ENCODE results near the gene SLAMF1. TPM values are rescaled to one million over a fixed set of nuclear protein-coding genes. Genes with fewer than 3 reads are reported as not detected.

Gene SLAMF1
- total and polyA plus RNA-seq, 4 donors = 0.09 to 1.1 (median 0.17) TPM

GRCh38 chr1:160639652-160640051 is 7.2 kb downstream of the SLAMF1 start:
- Histone ChIP-seq H3K27ac (ENCODE audit: low read depth in 1 of 2, low read length in 2 of 2) (peak overlapping the region in 1 of 2 donors; percentile 38), H3K27me3 (ENCODE audit: control insufficient read depth in 4 of 4, insufficient read depth in 4 of 4, low read length in 3 of 4) (no peaks in the 10 kb centered on the region), H3K4me1 (ENCODE audit: control insufficient read depth in 4 of 4, insufficient read depth in 4 of 4, low read length in 3 of 4) (peaks cover 7 to 20% (median 20%) of the 10 kb centered on the region in 4 donors), H3K36me3 (ENCODE audit: control insufficient read depth in 4 of 4, insufficient read depth in 3 of 4, low read depth in 1 of 4, low read length in 3 of 4) (no peaks in the 10 kb centered on the region), H3K9me3 (ENCODE audit: control insufficient read depth in 4 of 4, low read length in 3 of 4) (no peaks in the 10 kb centered on the region), H3K4me3 (ENCODE audit: low read depth in 1 of 3, low read length in 3 of 3) (no peak overlapping the region), H3K9ac (ENCODE audit: low read depth in 1 of 2, low read length in 2 of 2) (peak overlapping the region in 1 of 2 donors; percentile 12)
- WGBS = 5% methylated on average over 3 of the region's 3 CpGs
- TF ChIP-seq GABPA (IDR thresholded peaks at IDR 0.05 in 1 of 2, conservative IDR thresholded peaks at IDR 0.05 in 1 of 2) = no peak
- TF ChIP-seq HNF4G (IDR thresholded peaks at IDR 0.05) = no peak
- no peak for TF ChIP-seq EGR1 (IDR thresholded peaks at IDR 0.05; ENCODE audit: low read depth in 2 of 2)
- TF ChIP-seq FOXA2 (IDR thresholded peaks at IDR 0.05) = no peak
- no peak for DNase-seq (ENCODE audit: low spot score)

DNA sequence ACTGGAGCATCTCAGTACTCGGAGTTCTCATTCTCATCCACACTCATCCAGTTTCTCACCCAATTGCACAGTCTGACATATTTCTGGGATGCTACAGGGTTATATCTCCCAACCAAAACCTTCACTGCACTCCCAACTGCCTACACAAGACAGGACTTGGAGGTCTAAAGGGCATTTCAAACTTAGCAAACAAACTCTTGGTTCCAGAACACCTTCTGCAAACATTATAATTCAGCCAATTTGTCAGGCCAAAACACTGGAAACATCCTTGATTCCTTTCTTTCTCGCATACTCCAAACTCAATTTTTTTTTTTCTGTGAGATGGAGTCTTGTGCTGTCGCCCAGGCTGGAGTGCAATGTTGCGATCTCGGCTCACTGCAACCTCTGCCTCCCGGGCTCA is 7.9 kb downstream of the SLAMF1 start:
- no peaks in the 10 kb centered on the region for H3K36me3 ChIP-seq (ENCODE audit: control insufficient read depth in 4 of 4, insufficient read depth in 3 of 4, low read depth in 1 of 4, low read length in 3 of 4)
- DNase-seq (ENCODE audit: low spot score) = no peak
- no peaks in the 10 kb centered on the region for H3K27me3 ChIP-seq (ENCODE audit: control insufficient read depth in 4 of 4, insufficient read depth in 4 of 4, low read length in 3 of 4)
- H3K4me3 ChIP-seq (ENCODE audit: low read depth in 1 of 3, low read length in 3 of 3) = no peak overlapping the region
- no peaks in the 10 kb centered on the region for H3K9me3 ChIP-seq (ENCODE audit: control insufficient read depth in 4 of 4, low read length in 3 of 4)
- no peak overlapping the region for H3K9ac ChIP-seq (ENCODE audit: low read depth in 1 of 2, low read length in 2 of 2)
- H3K27ac ChIP-seq (ENCODE audit: low read depth in 1 of 2, low read length in 2 of 2) = peak overlapping the region; percentile 8 to 37
- H3K4me1 ChIP-seq (ENCODE audit: control insufficient read depth in 4 of 4, insufficient read depth in 4 of 4, low read length in 3 of 4) = peaks cover 7 to 20% (median 20%) of the 10 kb centered on the region in 4 donors
- TF ChIP-seq, protein P1, sequence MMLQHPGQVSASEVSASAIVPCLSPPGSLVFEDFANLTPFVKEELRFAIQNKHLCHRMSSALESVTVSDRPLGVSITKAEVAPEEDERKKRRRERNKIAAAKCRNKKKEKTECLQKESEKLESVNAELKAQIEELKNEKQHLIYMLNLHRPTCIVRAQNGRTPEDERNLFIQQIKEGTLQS (IDR thresholded peaks at IDR 0.05) = no peak
- TF ChIP-seq TAF1 (conservative IDR thresholded peaks at IDR 0.05) (no peak), CTCF (IDR thresholded peaks at IDR 0.05; ENCODE audit: low read depth, low read length, missing input control) (no peak), RXRA (IDR thresholded peaks at IDR 0.05) (peak; percentile 33 to 46), YY1 (IDR thresholded peaks at IDR 0.05) (peak; percentile 16), HNF4A (conservative IDR thresholded peaks at IDR 0.05) (peak; percentile 83 to 88), HNF4G (IDR thresholded peaks at IDR 0.05) (peak; percentile 62), RAD21 (IDR thresholded peaks at IDR 0.05) (peak; percentile 5 to 13), SP1 (IDR thresholded peaks at IDR 0.05) (peak; percentile 90)
- WGBS = 48% methylated on average over 6 of the region's 6 CpGs

- 67% methylated on average over 3 of the region's 3 CpGs for WGBS
- H3K4me3 ChIP-seq (ENCODE audit: low read depth in 1 of 3, low read length in 3 of 3) = no peak overlapping the region
- no peaks in the 10 kb centered on the region for H3K9me3 ChIP-seq (ENCODE audit: control insufficient read depth in 4 of 4, low read length in 3 of 4)
- peak overlapping the region in 1 of 2 donors; percentile 8 for H3K27ac ChIP-seq (ENCODE audit: low read depth in 1 of 2, low read length in 2 of 2)
- no peaks in the 10 kb centered on the region for H3K36me3 ChIP-seq (ENCODE audit: control insufficient read depth in 4 of 4, insufficient read depth in 3 of 4, low read depth in 1 of 4, low read length in 3 of 4)
- H3K4me1 ChIP-seq (ENCODE audit: control insufficient read depth in 4 of 4, insufficient read depth in 4 of 4, low read length in 3 of 4) = peaks cover 7 to 20% (median 20%) of the 10 kb centered on the region in 4 donors
- TF ChIP-seq CTCF (IDR thresholded peaks at IDR 0.05; ENCODE audit: low read depth, low read length, missing input control) (no peak), GABPA (IDR thresholded peaks at IDR 0.05 in 1 of 2, conservative IDR thresholded peaks at IDR 0.05 in 1 of 2) (no peak), NR2F2 (IDR thresholded peaks at IDR 0.05) (no peak), SP1 (IDR thresholded peaks at IDR 0.05) (no peak), ZBTB33 (IDR thresholded peaks at IDR 0.05) (no peak), REST (IDR thresholded peaks at IDR 0.05) (no peak), JUND (IDR thresholded peaks at IDR 0.05) (no peak), HNF4G (IDR thresholded peaks at IDR 0.05) (no peak), RXRA (IDR thresholded peaks at IDR 0.05) (no peak), TAF1 (conservative IDR thresholded peaks at IDR 0.05) (no peak)
- TF ChIP-seq, protein P2, sequence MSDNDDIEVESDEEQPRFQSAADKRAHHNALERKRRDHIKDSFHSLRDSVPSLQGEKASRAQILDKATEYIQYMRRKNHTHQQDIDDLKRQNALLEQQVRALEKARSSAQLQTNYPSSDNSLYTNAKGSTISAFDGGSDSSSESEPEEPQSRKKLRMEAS (IDR thresholded peaks at IDR 0.05) = no peak
- TF ChIP-seq, protein P1 (IDR thresholded peaks at IDR 0.05) = no peak
- peak overlapping the region in 1 of 2 donors; percentile 46 for H3K9ac ChIP-seq (ENCODE audit: low read depth in 1 of 2, low read length in 2 of 2)
- no peak for DNase-seq (ENCODE audit: low spot score)
- no peaks in the 10 kb centered on the region for H3K27me3 ChIP-seq (ENCODE audit: control insufficient read depth in 4 of 4, insufficient read depth in 4 of 4, low read length in 3 of 4)
Observed at GRCh38 chr1:160638540-160638857, 8.3 kb downstream of the SLAMF1 start.
